ENCODE results near the gene NAGS.
"Not testable (repeated sequence)": the region's sequence is repeated elsewhere in the genome, so short reads cannot be mapped to it uniquely, and the experiment has no call there.

NAGS gene

GRCh38 chr17:44039829-44040635, 35.6 kb downstream of the NAGS start:
- ATAC-seq: no peak
- DNase-seq: no peak

GRCh38 chr17:44043272-44043696, 38.9 kb downstream of the NAGS start:
- ATAC-seq (no peak), DNase-seq (no peak)

GRCh38 chr17:44044071-44044470, 39.6 kb downstream of the NAGS start:
- ATAC-seq: no peak
- no peak for DNase-seq

GRCh38 chr17:44045486-44045885, 41.1 kb downstream of the NAGS start:
- ATAC-seq (no peak), DNase-seq (no peak)

- DNase-seq, ATAC-seq: not testable (repeated sequence)
These were observed 42.5 kb downstream of the NAGS start for GRCh38 chr17:44046893-44047292.

- DNase-seq: no peak
- no peak for ATAC-seq
These were observed 45.1 kb downstream of the NAGS start for GRCh38 chr17:44049294-44050060.

- ATAC-seq (no peak), DNase-seq (no peak)
These were observed 48.9 kb downstream of the NAGS start for GRCh38 chr17:44053125-44053872.
